NB4 (cell line): ENCODE measurements around the gene GIMAP7.
"Not testable (repeated sequence)": the region's sequence is repeated elsewhere in the genome, so short reads cannot be mapped to it uniquely, and the experiment has no call there.

Source experiments
- DNase-seq: peaks from one replicate; pipeline ENCODE4 v3.0.0; 2010; ENCODE audit warnings: low read depth
- H3K4me3 ChIP-seq: one replicate; pipeline ENCODE4 v1.5.1; 2011; ENCODE audit warnings: mild to moderate bottlenecking, low read depth, low read length, moderate library complexity
- MYC ChIP-seq: IDR thresholded peaks from 2 replicates; pipeline ENCODE4 v1.6.1; 2011; ENCODE audit warnings: low read depth, low read length
- POLR2A ChIP-seq: IDR thresholded peaks from 2 replicates; pipeline ENCODE4 v1.6.1; 2011; ENCODE audit warnings: mild to moderate bottlenecking; ENCODE audit not compliant: insufficient read length; ENCODE audit errors: extremely low read depth
- TF ChIP-seq, protein P1 (sequence below): IDR thresholded peaks from one replicate; pipeline ENCODE4 v1.5.1; 2012; ENCODE audit warnings: low read depth, low read length
- TF ChIP-seq, protein P2 (sequence below): IDR thresholded peaks from 2 replicates; pipeline ENCODE4 v1.6.1; 2011; ENCODE audit warnings: low read depth, low read length

The GIMAP7 gene

GRCh38 chr7:150481922-150482321, 32.8 kb upstream of the GIMAP7 start:
- TF ChIP-seq, protein P1, sequence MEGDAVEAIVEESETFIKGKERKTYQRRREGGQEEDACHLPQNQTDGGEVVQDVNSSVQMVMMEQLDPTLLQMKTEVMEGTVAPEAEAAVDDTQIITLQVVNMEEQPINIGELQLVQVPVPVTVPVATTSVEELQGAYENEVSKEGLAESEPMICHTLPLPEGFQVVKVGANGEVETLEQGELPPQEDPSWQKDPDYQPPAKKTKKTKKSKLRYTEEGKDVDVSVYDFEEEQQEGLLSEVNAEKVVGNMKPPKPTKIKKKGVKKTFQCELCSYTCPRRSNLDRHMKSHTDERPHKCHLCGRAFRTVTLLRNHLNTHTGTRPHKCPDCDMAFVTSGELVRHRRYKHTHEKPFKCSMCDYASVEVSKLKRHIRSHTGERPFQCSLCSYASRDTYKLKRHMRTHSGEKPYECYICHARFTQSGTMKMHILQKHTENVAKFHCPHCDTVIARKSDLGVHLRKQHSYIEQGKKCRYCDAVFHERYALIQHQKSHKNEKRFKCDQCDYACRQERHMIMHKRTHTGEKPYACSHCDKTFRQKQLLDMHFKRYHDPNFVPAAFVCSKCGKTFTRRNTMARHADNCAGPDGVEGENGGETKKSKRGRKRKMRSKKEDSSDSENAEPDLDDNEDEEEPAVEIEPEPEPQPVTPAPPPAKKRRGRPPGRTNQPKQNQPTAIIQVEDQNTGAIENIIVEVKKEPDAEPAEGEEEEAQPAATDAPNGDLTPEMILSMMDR: no peak
- TF ChIP-seq POLR2A: no peak
- TF ChIP-seq, protein P2, sequence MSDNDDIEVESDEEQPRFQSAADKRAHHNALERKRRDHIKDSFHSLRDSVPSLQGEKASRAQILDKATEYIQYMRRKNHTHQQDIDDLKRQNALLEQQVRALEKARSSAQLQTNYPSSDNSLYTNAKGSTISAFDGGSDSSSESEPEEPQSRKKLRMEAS: no peak
- TF ChIP-seq MYC: no peak
- no peak overlapping the region for H3K4me3 ChIP-seq
- DNase-seq: no peak

DNA sequence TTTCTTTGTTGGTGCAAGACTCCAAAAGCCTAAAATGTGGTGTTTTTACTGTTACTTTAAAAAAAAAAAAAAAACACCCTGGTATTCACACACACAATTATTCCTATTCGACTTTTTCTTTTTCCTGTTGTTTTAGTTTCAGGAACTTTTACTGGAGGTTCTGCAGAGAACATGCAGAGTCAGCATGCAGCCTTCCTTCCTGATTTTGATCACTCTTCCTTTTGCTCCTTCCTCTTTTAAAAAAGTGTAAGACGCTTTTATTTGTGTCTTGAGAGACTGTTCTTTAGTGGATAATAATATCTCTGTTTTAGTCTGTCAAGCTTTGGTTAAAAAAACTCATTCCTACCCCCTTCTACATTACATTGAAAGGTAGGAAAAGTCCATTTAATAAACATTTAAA, 31.2 kb upstream of the GIMAP7 start:
- not testable (repeated sequence) for DNase-seq, H3K4me3 ChIP-seq

DNA sequence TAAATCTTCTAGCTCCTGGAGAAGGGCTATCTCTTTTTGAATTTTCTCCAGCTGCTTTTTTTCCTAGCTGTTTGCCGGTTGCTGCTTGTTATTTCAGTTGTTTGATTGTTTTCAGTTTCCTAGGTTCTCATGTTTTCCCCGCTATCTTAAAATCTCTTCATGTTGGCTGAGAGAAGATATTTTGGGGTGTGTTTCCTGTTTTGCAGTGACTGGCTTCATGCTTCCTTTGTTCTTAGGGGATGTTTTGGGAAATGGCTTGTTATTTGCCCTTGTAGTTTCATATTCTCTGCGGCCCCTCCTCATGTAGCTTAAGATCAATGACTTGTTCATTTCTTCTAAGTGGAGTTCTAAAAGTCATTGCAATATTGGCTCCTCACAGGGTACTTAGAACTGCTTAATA, 30.6 kb upstream of the GIMAP7 start:
- H3K4me3 ChIP-seq, DNase-seq: not testable (repeated sequence)

GRCh38 chr7:150487625-150488024, 27.0 kb upstream of the GIMAP7 start:
- DNase-seq: no peak
- H3K4me3 ChIP-seq: no peak overlapping the region
- no peak for TF ChIP-seq POLR2A
- TF ChIP-seq, protein P1: no peak
- TF ChIP-seq, protein P2: no peak
- TF ChIP-seq MYC: no peak

GRCh38 chr7:150489782-150490181, 24.9 kb upstream of the GIMAP7 start:
- TF ChIP-seq POLR2A (no peak), MYC (no peak)
- TF ChIP-seq, protein P2: no peak
- TF ChIP-seq, protein P1: no peak
- peak; percentile 12 for DNase-seq
- no peak overlapping the region for H3K4me3 ChIP-seq

- DNase-seq: not testable (repeated sequence)
Observed at GRCh38 chr7:150493442-150493841, 21.2 kb upstream of the GIMAP7 start.

DNA sequence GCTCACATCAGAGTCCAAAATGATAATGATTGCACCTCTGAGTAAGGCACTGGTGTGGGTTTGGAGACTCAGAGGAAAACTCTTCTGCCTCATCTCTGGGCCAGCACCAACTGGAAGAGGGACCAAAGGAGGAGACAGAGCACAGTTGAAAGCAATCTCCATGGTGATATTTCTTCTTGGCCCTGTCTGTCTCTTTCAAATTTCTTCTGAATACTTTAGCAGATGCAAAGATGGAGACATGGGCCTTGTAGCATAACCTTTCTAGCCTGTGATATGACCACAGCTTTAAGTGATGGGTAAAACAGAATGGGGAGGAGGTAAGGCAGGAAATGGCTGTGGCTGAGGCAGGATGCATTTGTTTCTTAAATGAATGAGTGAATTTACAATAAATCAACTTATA, 12.2 kb upstream of the GIMAP7 start:
- DNase-seq: no peak
- TF ChIP-seq, protein P1: no peak
- TF ChIP-seq, protein P2: no peak
- TF ChIP-seq MYC (no peak), POLR2A (no peak)
- H3K4me3 ChIP-seq: no peak overlapping the region

More at GRCh38 chr7:150493442-150493841, 21.2 kb upstream of the GIMAP7 start:
- H3K4me3 ChIP-seq: not testable (repeated sequence)

DNA sequence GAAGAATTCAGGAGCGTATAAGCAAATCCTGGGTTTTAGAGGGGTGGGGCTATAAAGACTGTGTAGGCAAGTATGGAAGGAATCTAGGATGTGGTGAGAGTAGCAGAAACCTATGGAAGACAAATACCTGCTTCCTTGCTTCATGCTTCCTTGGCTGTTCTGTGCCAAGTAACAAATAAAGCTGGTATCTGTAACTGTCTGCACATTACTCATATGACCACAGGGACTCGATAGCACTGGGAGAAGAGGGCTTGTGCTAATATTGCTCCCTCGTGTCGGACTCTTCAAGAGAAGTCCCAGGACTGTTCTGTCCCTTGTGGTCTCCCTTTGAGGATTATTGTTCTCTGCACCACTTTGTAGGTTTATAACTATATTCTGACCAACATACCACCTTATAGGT, 11.5 kb upstream of the GIMAP7 start:
- DNase-seq: no peak
- TF ChIP-seq, protein P2: no peak
- no peak for TF ChIP-seq POLR2A
- TF ChIP-seq, protein P1: no peak
- no peak for TF ChIP-seq MYC
- H3K4me3 ChIP-seq: no peak overlapping the region
